BE2C (cell line): ENCODE results near the gene FRMD1.

Source experiments
- DNase-seq: peaks from one replicate; pipeline ENCODE4 v3.0.0-alpha.2; 2020
- H3K27me3 ChIP-seq: fragments of 250-450 bp; sonication (Bioruptor Pico); 2 replicates; pipeline ENCODE4 v1.5.1; 2020; ENCODE audit warnings: mild to moderate bottlenecking
- H3K36me3 ChIP-seq: fragments of 250-450 bp; sonication (Bioruptor Pico); 2 replicates; pipeline ENCODE4 v1.5.1; 2020; ENCODE audit warnings: mild to moderate bottlenecking
- H3K4me1 ChIP-seq: fragments of 250-450 bp; sonication (Bioruptor Pico); 2 replicates; pipeline ENCODE4 v1.5.1; 2020
- H3K4me3 ChIP-seq: 2 replicates; pipeline ENCODE4 v1.5.1; 2011; ENCODE audit warnings: low read depth, low read length
- H3K9me3 ChIP-seq: fragments of 250-450 bp; sonication (Bioruptor Pico); 2 replicates; pipeline ENCODE4 v1.5.1; 2020
- TF ChIP-seq, protein P1 (sequence below): IDR thresholded peaks from 2 replicates; pipeline ENCODE4 v1.5.1; 2012; ENCODE audit warnings: mild to moderate bottlenecking, low read depth, low read length

Gene FRMD1

DNA sequence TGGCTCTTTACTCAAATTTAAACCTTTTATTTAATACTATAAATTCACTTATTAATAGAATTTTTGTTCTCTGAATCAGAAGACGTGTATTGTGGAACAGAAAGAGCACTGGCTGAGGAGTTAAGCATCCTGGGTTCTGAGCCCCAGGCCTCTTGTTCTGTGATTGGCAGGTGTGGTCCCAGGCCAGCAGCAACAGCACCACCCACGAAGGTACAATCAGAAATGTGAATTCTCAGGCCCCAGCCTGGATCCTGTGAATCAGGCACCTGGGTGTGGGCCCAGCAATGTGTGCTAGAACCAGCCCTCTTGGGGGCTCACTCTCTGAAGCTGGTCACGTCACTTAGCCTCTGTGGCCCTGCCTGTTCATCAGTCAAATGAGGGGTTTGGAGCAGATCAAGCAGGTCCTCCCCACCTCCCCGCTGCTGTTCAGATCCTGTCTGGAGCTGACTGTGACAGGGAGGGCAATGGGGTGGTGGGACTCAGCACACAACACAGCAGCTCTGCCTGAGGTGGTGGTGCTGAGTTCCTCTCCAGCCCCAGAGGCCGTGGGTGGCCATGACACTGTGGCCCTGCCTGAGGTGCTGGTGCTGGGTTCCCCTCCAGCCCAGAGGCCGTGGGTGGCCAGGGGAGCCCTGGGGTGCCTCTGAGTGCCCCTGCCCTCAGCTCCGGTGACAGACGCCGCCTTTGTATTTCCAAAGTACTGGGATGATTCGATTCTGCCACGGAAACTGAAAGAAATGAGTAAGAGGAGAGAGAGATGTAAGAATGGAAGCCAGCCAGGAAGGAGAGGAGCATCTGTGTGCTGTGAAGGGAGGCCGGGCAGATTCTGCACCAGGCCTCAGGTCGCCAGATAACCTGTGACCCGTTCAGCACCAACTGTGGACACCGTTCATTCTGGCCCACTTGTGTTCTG, 41.6 kb upstream of the FRMD1 start:
- Histone ChIP-seq H3K4me1 (no peaks in the 10 kb centered on the region), H3K36me3 (no peaks in the 10 kb centered on the region), H3K4me3 (no peak overlapping the region), H3K9me3 (no peaks in the 10 kb centered on the region), H3K27me3 (no peaks in the 10 kb centered on the region)
- TF ChIP-seq, protein P1, sequence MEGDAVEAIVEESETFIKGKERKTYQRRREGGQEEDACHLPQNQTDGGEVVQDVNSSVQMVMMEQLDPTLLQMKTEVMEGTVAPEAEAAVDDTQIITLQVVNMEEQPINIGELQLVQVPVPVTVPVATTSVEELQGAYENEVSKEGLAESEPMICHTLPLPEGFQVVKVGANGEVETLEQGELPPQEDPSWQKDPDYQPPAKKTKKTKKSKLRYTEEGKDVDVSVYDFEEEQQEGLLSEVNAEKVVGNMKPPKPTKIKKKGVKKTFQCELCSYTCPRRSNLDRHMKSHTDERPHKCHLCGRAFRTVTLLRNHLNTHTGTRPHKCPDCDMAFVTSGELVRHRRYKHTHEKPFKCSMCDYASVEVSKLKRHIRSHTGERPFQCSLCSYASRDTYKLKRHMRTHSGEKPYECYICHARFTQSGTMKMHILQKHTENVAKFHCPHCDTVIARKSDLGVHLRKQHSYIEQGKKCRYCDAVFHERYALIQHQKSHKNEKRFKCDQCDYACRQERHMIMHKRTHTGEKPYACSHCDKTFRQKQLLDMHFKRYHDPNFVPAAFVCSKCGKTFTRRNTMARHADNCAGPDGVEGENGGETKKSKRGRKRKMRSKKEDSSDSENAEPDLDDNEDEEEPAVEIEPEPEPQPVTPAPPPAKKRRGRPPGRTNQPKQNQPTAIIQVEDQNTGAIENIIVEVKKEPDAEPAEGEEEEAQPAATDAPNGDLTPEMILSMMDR, result no peak
- DNase-seq, result no peak

DNA sequence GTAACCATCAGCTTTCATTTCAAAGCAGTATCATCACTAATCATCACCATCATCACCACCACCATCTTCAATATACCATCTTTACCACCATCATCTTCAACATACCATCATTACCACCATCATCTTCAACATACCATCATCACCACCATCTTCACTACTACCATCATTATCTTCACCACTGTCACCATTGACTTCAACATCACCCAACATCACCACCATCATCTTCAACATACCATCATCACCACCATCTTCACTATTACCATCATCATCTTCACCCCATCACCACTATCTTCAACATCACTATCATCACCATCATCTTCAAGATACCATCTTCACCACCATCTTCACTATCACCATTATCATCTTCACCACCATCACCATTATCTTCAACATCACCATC, 40.5 kb upstream of the FRMD1 start:
- Histone ChIP-seq H3K9me3 (no peaks in the 10 kb centered on the region), H3K4me1 (no peaks in the 10 kb centered on the region), H3K4me3 (no peak overlapping the region), H3K36me3 (no peaks in the 10 kb centered on the region), H3K27me3 (no peaks in the 10 kb centered on the region)
- TF ChIP-seq, protein P1, result no peak
- DNase-seq, result no peak

DNA sequence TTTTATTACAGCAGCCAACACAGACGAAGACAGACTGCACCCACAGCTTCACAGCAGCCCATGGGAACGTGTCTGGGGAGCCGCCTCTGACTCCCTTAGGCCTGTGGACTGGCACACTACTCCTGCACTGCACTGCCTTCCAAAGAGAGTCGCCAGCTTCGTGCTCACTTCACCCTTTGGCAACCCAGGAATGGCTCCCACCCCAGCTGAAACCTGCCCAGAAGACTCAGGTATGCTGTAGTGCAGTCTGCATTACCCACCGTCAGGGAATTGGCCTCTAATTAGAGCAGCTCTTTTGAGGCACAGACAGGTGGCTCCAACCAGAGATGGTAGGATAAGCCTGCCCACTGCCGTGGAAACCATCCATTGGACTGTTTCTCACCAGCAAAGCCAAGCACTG, 39.9 kb upstream of the FRMD1 start:
- Histone ChIP-seq H3K36me3 (no peaks in the 10 kb centered on the region), H3K27me3 (no peaks in the 10 kb centered on the region), H3K4me3 (no peak overlapping the region), H3K9me3 (no peaks in the 10 kb centered on the region), H3K4me1 (no peaks in the 10 kb centered on the region)
- TF ChIP-seq, protein P1, result no peak
- no peak for DNase-seq

DNA sequence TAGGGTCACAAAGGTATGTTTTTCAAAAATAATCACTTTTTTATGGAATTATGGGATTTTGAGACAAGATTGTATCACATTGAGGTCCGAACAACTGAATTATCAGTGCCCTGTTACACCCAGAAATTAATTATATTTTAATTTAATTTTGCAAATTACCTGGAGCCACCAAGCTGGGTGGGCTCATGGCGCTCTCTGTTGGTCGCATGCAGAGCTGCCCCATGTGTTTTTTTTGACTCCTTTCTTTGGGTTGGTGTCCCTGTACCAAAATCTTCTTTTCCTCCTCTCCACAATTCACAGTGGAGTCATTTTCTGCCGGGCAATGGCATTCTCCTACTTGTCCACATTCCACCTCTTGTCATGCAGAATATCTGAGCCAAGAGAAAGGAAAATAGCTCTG, 38.9 kb upstream of the FRMD1 start:
- Histone ChIP-seq H3K36me3 (no peaks in the 10 kb centered on the region), H3K4me3 (no peak overlapping the region), H3K4me1 (no peaks in the 10 kb centered on the region), H3K9me3 (no peaks in the 10 kb centered on the region), H3K27me3 (no peaks in the 10 kb centered on the region)
- TF ChIP-seq, protein P1, result peak; percentile 40
- DNase-seq, result no peak

DNA sequence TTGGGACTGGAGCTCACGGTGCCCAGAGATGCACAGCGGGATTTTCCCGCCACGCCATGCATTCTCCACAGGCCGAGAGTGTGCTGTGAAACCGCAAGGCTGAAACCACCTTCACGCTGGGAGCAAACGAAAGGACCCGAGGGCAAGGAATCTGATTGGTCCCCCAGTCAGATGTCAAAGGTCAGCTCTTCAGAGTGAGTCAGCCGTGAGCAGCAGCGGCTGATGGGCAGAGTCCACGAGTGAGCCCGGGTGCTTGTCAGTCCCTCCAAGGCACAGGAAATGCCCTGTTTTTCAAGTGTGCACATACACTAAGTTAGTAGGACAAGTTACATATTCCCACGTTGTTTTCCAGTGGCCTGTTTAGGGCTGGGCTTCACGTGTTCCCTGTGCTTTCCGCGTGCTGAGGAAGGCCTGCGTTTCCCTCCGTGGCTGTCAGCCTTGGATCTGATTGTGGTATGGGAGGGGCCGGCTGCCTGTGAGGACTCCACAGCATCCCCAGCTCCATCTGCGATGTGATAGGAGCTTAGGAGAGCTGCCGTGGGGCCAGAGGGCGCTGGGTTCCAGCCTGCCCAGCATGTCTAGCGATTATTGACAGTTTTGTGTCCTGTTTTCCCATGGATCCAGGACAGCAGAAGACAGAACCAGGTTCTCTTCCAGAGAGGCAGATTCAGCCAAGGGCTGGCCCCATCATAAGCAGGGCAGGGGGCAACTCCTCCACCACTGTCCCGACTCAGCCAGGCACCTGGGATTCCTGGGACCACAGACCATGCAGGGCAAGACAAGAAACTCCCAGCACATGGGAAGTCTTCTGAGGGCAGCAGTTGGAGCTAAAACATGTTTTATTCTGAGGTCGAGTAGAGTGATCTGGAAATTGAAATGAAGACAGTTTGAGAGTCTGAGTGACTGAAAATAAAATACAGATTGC, 38.2 kb upstream of the FRMD1 start:
- H3K4me1 ChIP-seq, result no peaks in the 10 kb centered on the region
- TF ChIP-seq, protein P1, result no peak
- no peaks in the 10 kb centered on the region for H3K9me3 ChIP-seq
- DNase-seq, result no peak
- no peaks in the 10 kb centered on the region for H3K27me3 ChIP-seq
- H3K4me3 ChIP-seq, result no peak overlapping the region
- no peaks in the 10 kb centered on the region for H3K36me3 ChIP-seq
